ENCODE data around the gene LBHD2.

GRCh38 chr14:103130017-103130764 lies 46.2 kb downstream of the LBHD2 start:
- TF ChIP-seq POLR2AphosphoS5 (IDR thresholded peaks at IDR 0.05; ENCODE audit: borderline replicate concordance, low read depth, low read length) (no peak), EZH2 (IDR thresholded peaks at IDR 0.05) (no peak), FOXP2 (optimal IDR thresholded peaks at IDR 0.05; ENCODE audit: control extremely low read depth, extremely low read length, insufficient read depth) (no peak)
